ENCODE measurements around the gene KCNJ6.
"Not testable (repeated sequence)": the region's sequence is repeated elsewhere in the genome, so short reads cannot be mapped to it uniquely, and the experiment has no call there.

The KCNJ6 gene

DNA sequence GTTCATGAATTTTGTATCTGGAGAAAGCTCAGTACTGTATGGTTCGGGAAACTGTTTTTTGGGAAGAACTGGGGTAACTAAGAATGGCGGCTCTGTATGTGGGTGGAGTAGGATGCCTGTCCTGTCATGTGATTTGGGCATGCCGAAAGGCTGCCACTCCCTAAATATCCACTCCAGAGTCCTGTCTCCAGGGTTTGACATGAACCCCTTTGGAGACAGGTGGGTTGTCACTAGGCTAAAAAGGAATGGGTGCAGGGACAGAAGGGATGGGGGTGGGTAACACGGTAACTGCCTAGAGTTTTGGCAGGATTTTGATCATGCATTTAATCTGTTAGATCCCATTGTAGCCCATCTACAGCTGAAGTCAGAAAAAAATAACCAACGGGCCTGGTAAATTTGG is 150.1 kb downstream of the KCNJ6 start:
- no peak for DNase-seq

DNA sequence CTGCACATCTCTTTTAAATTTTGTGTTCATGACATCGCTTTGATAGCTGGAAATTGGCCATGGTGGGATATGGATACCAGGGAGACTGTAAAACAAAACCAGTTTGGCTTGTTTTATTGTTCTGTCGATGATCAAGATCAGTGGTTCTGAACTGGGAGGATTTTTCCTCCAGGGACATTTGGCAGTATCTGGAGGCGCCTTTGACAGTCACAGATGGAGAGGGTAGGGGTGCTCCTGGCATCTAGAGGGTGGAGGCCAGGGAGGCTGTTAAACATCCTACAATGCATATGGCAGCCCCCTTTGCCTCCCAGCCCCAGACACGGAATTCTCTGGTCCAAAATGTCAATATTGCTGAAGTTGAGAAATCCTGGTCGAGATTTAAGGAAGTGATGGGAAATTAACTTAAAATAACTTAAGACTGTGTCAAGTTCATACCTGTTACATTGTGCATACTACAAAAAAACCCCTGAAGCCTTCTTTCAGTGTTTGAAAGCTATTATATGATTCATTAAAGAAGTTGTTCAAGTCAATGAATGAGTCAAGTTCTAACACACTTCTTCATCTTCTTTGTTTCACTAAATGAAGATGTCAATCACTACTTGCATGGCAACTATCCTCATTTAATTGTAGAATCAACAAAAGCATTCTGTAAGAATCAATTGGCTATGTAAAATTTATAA is 150.9 kb downstream of the KCNJ6 start:
- no peak for DNase-seq

DNA sequence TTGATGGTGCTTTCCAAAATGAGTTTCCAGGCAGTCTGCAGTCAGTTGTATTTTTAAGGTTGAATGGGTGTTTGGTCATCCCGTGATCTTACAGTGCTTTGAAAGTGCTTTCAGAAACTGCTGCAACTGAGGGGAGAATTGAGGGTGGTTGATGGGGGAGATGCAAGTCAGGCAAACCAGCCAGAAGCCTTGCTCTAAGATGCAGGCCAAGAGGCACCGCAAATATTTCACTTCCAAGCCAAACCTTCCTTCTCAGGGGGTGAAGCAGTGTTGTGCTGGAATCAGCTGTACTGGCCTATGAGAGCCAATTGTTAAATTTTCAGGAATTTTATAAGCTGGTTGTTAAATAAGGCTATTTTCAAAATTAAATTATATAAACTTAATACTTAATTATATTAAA is 151.6 kb downstream of the KCNJ6 start:
- no peak for DNase-seq

DNA sequence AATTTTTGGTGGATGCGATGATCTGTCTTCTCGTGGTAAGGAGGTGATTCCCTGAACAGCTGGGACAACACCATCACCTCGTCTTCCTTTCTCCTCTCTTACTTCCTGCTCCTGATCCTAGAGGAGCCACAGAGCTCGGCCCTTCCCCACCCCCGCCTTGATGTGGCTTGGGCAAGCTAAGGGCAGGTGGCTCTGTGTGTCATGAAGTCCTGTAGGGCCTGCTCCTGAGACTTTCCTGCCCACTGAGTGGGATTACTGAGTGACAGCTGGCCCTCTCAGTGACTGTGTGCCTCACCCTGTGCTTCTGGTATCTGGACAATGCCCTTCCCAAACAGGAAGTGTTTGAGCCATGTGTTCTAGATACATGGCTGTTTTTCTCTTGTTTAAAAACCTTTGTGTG is 153.0 kb downstream of the KCNJ6 start:
- peak in 1 of 3 experiments; percentile 16 for DNase-seq

DNA sequence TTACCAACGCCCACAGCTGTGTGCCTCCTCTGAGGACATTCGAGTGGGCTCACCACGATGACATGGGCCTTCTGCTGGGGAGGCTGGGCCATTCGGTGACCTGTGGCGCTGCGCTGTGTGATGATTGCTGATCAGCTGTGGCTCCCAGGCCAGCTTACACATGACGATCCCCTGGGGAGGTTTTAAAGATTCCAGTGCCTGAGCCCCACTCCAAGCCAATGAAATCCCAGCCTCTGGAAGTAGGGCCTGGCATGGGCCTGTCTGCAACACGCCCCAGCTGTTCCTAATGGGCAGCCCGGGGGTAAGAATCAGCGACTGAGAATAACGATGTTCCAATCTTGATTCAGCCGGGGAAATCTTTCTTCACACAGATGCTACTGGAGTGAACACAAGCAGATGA is 153.7 kb downstream of the KCNJ6 start:
- DNase-seq, result no peak

DNA sequence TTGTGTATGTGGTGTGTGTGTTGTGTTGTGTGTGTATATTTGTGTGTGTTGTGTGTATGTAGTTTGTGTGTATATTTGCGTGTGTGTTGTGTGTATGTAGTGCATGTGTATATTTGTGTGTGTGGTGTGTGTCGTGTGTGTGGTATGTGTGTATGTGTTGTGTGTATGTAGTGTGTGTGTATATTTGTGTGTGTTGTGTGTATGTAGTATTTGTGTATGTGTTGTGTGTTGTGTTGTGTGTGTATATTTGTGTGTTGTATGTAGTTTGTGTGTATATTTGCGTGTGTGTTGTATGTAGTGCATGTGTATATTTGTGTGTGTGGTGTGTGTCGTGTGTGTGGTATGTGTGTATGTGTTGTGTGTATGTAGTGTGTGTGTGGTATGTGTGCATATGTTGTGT is 154.9 kb downstream of the KCNJ6 start:
- DNase-seq, result not testable (repeated sequence)

DNA sequence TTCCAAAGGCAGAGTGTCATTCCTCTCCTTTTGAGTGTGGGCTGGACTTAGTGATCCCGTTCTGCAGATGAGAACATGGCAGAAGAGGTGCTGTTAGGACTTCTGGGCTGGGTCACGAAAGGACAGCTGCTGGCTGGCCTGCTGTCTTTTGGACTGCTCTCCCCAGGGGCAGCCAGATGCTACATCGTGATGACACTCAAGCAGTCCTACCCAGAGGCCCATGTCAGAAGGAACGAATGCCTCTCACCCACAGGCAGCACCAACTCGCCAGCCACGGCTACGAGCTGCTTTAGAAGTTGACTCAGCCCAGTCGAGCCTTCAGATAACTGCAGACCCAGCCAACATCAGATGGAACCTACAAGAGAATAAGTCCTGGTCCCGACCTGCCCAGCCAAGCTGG is 156.5 kb downstream of the KCNJ6 start:
- no peak for DNase-seq

DNA sequence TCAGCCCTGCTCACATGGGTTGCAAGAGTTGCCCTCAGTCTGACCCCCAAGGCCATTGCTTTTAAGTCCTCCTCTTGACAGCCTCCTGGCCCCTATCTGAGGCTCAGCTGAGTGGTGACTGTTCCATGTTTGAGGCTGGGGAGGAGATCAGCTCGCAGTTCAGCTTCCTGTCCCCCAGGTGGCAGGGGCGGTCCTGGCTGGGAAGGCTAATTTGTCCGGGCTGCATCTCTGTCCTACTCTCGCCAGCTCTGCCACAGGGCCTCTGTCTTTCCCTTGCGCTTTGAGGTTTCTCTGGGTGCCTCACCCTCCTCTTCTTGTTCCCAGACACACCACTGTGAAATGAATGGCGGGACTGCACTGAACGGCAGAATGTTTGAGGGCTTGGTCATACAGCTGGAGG is 157.3 kb downstream of the KCNJ6 start:
- peak in 2 of 3 experiments; percentile 43 to 61 for DNase-seq

DNA sequence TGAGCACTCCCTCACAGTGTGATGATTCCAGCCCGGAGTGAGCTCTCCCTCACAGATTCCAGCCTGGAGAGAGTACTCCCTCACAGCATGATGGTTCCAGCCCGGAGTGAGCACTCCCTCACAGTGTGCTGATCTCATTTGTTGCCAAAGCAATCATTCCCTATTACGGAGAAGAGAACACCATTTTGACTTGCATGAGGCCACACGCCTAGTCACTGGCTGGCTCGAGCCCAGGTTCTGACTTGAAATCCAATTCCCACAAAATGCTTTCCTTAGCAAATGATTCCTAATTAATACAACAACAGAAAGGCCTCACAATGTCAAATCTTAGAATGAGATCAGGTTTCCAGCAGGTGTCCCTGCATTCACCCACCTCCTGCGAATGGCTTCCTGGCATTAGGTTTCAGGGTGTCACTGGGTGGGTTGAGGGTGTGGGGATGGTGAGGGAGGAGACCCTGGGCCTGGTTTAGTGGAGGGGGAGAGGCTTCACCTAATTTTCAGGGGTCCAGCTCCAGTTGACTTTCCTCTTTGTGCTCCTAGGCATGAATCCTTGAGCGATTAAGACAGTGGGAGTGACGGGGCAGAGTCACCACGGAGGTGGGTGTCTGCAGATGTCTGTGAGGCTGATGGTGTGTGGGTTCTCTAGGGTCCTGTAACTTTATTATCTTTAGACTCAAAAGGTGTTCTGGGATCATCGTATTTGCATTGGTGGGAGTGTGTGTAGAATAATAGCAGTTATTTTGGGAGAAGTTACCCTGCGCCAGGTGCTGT is 158.5 kb downstream of the KCNJ6 start:
- peak in 1 of 3 experiments; percentile 31 for DNase-seq

DNA sequence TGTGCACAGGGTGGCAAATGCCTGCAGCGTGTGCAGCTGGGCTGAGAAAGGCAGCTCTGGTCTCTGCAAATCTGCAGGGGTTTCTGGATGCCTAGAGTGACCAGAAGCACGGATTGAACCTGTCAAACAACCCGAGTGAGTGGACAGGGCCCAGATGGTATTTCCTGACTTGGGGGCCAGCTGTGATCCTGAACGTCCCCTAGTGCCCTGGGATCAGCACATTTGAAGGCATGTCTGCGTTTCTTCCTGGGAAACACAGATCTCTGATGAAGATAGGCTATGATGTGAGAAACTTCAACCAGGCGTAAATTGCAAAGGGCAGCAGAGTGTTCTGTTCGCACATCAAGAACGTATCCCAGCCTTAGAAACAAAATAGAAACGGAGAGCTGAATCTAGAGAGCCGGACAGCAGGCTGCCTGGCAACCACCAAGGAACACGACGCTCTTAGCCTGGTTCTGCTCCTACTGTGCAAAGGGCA is 163.1 kb downstream of the KCNJ6 start:
- no peak for DNase-seq

DNA sequence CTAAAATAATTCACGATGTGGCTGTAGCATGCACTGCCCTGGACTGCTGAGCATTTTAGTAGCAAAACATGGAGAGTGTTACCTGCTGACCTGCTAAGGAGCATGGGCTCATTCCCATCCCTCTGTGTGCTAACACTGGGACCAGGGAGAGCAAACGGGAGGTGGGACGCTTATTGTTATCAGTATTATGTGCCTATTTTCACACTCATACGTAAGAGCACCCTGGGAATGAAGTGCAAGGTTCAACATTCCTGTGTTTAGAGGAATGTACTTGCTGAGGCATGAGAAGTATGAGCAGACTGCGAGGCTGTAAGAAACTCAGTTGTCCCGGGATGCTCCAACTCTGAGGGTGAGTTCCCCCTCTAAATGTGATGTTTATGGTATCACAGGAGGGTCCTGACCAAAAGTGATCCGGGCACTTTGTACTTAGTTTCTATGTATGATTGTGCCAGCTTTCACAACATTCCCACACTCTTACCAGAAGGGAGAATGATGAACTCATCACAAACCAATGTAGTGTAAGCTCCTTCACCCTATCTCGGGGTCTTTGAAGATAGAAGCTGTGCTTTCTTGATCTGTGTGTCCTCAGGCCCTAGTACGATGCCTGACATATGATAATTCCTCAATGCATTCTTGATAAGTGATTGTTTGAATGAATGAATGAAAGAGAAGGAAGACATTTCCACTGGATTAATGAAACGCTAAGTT is 164.8 kb downstream of the KCNJ6 start:
- no peak for DNase-seq

DNA sequence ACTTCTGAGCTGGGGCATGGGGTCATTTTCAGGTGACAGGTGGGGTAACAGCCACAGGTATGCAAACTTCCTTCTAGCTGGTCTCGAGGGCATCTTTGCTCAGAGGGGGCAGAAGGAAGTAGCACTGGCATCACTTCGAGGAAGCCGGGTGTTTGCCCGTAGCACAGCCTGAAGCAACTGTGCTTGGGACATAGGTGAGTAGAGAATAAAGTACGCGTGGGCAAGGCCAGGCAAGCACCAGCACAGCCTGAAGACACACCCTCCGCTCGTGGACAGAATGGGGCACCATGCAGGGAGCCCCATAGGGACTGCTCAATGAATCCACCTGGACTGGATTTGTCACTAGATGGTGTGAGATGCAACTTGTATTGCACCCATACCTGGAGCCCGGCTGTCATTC is 167.1 kb downstream of the KCNJ6 start:
- DNase-seq, result no peak

DNA sequence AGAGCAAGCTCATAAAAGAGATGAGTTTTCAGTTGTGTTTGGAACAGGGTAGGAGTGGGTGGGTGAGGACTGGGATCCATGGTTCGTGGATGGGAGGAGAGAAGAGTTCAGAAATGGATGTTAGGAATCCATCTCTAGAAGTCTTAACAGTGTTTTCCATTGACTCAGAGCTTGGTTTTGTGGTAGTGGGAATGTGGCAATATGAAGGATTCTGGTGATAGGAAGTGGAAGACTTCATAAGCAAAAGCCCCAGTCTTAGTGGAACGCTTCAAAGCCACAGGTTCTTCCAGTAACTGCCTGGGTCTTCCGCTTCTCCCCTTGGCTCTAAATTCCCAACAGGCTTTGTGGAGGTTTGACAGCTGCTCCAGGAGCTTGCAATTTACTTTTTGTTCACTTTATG is 167.9 kb downstream of the KCNJ6 start:
- no peak for DNase-seq

DNA sequence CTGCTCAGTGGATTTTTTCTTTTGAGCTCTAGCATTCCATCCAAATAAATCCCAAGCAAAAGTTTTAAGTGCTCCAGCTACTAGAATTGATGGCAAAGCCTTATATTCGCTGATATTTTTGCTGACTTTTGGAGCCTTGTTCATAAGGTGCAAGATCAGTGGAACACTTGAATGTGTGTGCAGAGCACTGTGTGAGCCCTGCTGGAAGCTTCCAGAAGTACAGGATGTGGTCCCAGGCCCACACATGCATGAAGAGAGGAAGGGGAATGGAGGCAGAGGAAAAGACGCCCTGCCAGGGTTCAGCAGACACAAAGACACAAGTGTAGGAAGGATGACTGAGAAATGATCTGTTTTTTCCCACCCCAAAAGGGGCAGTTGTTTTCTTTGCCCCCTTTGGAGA is 169.4 kb downstream of the KCNJ6 start:
- DNase-seq, result no peak

DNA sequence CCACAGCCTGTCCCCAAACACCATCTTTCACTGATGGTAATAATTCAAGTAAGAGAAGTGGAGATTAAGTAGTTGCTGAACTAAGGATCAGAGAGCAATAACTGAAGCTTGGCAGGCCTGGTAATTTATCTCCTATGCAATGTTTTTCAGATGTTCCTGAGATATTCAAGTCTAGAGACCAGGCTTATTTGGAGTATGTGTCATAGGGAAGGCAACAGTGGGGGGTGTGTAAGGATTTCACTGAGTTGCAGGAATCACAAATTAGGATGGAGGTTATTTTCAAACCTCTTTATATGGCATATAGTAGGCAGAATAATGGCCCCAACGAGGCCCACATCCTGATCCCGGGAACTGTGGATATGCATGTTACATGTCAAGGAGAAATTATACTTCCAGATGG is 171.7 kb downstream of the KCNJ6 start:
- DNase-seq, result no peak

DNA sequence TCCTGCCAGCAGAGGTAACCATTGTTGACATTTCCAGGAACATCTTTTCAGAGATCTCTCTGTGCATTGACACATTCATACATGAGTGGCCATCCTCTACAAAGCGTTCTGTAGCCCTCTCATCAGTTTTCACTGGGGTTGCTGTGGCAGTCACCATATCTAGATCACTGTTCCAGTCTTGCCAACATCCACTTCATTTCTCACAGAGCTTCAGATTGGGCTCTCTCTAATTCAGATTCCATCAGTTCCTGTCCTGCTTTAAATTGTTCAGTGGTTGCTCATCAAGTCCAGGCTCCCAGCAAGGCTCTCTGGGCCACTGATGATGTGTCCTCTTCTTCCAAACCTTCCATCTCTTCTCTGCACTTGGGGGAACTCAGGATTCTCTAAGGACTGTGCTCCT is 173.7 kb downstream of the KCNJ6 start:
- no peak for DNase-seq

DNA sequence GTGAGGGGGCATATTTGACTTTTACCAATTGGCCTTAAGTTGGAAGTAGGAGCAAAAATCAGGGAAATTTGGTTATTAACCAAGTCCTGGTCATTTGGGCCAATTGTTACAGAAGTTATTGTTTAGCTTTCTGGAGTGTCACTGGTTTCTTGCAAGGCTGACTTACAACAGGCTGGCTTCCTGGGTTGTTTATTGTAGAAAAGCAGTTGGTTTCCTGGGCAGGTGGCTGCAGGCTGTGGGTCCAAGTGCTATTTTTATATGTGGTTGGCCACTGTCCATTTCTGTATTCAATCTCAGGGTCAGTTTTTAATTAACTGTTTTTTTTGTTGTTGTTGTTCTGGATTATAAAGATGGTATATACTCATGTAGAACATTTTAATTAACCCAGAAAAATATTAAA is 174.1 kb downstream of the KCNJ6 start:
- DNase-seq, result no peak

DNA sequence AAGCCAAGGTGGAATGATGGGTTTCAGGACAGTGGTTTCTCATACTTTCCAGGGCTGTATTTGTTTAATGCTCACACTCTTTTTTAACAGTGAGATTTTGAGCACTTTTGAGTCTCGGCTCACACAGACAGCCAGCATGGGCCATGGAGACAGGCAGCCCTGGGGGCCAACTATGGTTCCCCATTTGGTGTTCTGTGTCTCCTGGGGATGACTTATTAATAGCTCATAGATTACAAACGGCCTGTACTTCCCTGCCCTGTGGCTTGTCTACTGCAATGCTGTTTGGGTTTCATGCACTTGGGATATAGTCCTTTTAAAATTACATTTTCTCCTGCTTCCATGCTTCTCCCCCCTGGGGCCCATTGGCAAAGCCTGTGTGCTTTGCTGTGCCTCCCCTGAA is 178.3 kb downstream of the KCNJ6 start:
- DNase-seq, result no peak

DNA sequence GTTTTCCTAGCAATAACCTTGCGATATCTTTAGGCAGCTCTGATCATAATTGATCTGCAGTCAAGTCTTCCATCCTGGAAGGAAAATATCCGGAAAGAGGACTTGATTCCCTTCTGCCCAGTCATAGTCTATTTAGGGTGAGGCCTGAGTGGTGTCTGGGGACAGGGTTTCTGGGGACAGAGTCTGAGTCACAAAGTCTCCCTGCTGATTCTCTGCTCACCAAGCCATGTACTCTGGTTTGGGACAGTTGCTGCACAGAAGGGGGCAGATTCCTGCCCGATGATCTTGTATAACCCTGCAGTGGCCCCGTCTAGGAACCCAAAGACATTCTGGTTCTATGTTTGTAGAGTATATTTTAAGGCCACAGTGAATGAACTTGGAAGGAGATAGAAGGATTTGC is 178.8 kb downstream of the KCNJ6 start:
- no peak for DNase-seq

DNA sequence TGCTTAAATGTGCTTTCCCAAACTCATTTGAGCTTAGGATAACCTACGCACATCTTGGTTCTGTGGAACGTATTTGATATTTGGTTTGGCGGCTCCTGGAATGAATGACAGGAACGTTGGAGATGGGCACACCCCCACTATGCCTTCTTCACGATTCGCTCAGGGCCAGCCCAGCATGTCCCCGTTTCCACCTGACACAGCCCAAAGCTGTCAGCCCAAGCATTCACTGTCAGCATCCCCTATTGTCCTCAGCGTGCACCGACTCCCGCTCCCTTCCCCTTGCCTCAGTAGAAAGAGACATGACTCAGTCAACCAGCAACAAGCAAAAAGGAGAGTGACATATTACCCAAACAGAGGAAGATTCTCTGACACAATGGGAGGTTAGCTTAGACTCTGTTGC is 181.4 kb downstream of the KCNJ6 start:
- DNase-seq, result no peak

DNA sequence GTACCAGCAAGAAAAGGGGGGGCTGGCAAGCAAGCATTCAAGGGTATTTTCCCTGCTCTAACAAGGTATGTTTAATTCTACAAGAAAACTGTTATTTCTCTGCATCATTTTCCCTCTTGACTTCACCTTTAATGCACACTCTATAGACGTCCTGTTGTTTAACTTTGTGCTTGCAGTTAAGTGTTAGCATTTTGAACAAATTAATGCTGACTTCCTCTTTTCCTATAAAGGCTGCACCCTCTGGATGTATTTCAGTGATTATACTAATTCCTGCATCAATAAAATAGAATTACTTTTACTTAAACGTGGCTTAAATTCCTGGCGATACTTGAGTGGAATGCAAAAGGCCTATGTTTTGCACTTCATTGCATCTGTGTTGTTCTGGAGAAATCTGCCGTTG is 183.3 kb downstream of the KCNJ6 start:
- no peak for DNase-seq

DNA sequence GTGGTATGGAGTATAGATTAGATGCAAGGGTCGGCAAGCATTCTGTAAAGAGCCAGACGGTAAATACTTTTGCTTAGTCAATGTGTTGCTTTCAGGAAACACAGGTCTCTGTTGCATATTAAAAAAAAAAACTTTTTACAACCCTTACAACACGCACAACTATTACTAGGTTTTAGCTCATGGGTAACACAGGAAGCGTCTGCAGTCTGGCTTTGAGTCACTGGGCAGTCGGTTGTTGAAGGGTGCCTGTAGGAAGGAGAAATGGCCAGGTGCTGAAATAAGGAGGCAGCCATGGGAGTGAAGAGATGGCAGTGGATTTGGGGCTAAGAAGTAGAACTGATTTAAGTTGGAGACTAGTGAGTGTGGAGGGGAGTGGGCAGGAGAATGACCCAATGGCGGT is 192.1 kb downstream of the KCNJ6 start:
- no peak for DNase-seq

DNA sequence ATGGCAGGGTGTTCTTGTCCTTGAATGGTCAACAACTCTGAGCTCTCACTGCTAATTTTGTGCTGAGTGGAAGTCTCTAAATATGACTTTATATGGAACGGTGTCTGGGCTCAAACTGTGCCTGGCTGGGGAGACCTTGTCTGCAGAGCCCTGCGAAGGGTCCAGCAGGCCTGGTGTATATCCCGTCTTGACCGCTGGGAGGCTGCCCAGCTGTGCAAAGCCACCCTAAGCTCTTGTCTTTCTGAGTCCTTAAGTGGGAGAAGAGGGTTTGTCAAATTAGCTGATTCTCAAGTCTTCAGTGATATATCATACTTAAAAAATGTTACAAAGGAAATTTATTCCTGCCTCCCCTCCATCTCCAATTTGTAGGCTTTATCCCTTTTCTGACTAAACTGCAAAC is 198.7 kb downstream of the KCNJ6 start:
- no peak for DNase-seq

DNA sequence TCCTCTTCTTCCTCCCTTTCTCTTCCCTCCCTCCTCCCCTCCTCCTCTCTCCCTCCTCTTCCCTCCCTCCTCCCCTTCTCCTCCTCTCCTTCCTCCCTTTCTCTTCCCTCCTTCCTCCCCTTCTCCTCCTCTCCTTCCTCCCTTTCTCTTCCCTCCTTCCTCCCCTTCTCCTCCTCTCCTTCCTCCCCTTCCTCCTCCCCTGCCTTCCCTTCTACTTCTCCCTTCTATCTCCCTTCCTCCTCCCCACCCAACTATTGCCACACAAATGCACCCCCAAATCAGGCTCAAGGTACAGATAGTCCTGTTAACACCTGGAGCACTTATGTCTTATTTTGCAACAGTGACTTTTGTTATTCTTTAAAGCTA is 203.7 kb downstream of the KCNJ6 start:
- not testable (repeated sequence) for DNase-seq
